ENCODE results near the gene NFIX.
A peak's percentile ranks its signal among the peaks of the same experiment; 100 is the strongest.

The NFIX gene

DNA sequence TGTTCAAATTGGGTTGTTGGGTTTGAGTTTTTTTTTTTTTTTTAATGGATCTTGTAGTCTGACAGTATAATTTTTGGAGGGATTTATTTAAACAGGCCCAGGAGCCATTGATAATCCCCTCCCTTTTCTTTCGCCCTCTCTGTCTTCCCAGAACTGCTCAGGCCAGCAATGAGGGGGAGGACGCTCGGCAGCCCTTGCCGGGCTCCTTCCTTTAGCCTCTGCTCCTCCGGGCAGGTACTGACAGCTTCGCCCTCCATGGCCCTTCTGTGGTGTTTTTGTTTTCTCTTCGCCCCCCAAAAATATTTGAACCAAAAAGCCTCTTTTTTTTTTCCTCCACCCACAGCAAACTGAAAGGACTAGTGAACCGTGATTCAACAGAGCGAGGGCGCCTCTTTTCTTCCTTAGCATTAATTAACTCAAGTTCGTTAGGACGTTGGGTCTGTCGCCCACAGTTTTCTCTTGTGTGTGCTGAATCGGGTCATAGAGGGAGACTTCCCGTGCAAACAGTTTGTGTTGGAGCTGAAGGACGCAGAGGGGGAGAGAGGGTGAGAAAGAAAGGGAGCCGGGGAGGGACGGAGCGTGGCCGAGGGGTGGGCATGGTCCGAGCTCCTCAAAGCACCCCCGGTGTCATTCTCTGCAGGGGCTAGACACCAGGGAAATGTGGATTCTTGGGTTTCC, 21.5 kb downstream of the NFIX start:
- FAIRE-seq = no peak
- no peak for DNase-seq (ENCODE audit: extremely low spot score, insufficient read length, low read depth)

- FAIRE-seq = no peak
- DNase-seq (ENCODE audit: extremely low spot score, insufficient read length, low read depth) = no peak
Observed at GRCh38 chr19:13017306-13018034, 22.2 kb downstream of the NFIX start.

GRCh38 chr19:13018035-13018914, 23.0 kb downstream of the NFIX start:
- DNase-seq (ENCODE audit: extremely low spot score, insufficient read length, low read depth) = no peak
- FAIRE-seq = no peak

GRCh38 chr19:13019332-13019731, 24.1 kb downstream of the NFIX start:
- FAIRE-seq (no peak), DNase-seq (ENCODE audit: extremely low spot score, insufficient read length, low read depth) (no peak)

- no peak for FAIRE-seq
- no peak for DNase-seq (ENCODE audit: extremely low spot score, insufficient read length, low read depth)
Observed at GRCh38 chr19:13020002-13020414, 24.7 kb downstream of the NFIX start.

GRCh38 chr19:13022111-13022858, 27.0 kb downstream of the NFIX start:
- FAIRE-seq (peak; percentile 66), DNase-seq (ENCODE audit: extremely low spot score, insufficient read length, low read depth) (peak; percentile 47)

- FAIRE-seq (peak; percentile 38), DNase-seq (ENCODE audit: extremely low spot score, insufficient read length, low read depth) (no peak)
Observed at GRCh38 chr19:13022859-13023636, 27.8 kb downstream of the NFIX start.

- FAIRE-seq = no peak
Observed at GRCh38 chr19:13023656-13024055, 28.4 kb downstream of the NFIX start.

GRCh38 chr19:13024126-13024950, 29.1 kb downstream of the NFIX start:
- no peak for FAIRE-seq
- no peak for DNase-seq (ENCODE audit: extremely low spot score, insufficient read length, low read depth)

More at GRCh38 chr19:13023656-13024055, 28.4 kb downstream of the NFIX start:
- DNase-seq (ENCODE audit: extremely low spot score, insufficient read length, low read depth) = no peak

GRCh38 chr19:13024951-13025697, 29.8 kb downstream of the NFIX start:
- no peak for FAIRE-seq
- DNase-seq (ENCODE audit: extremely low spot score, insufficient read length, low read depth) = no peak

- FAIRE-seq = no peak
Observed at GRCh38 chr19:13025819-13026456, 30.7 kb downstream of the NFIX start.

DNA sequence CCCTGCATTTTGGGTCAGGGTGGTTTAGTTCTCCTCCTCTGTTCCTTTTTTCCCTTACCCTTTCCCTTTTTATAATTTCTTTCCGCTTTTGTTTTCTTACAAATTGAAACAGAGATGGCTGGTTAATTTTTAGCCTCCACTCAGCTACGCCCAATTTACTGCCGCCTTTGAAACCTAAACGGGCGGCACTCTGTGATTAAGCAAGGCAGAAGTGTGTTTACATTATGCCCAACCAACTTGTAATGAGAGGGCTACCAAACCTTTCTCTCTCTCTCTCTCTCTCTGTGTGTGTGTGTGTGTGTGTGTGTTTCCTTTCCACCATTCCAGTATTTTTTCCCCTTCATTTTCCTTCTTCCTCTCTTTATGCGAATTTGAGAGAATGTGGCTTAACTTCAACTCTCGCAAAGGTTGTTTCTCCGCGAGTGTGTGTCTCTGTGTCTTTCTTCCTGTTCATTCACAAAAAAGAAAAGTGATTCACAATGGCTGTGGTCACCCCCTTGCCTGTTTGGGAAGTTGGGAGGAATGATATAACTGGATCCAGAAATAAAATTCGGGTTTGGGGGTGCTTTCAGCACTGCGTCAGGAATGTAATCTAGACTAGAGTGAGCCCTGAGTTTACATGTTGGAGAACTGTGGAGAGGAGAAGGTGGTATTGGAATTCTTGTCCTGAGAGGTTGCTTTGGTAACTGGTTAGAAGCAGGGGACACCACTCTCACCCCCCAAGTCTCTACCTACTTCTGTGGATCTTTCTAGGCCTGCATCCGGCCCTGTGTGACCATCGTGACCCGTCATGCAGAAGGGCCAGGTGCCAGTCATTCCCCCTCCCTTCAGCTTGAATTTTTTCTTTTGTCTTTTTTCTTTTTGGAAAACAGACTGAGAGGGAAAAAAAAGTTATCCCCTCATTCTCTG, 31.4 kb downstream of the NFIX start:
- no peak for DNase-seq (ENCODE audit: extremely low spot score, insufficient read length, low read depth)
- FAIRE-seq = no peak

More at GRCh38 chr19:13025819-13026456, 30.7 kb downstream of the NFIX start:
- no peak for DNase-seq (ENCODE audit: extremely low spot score, insufficient read length, low read depth)

GRCh38 chr19:13027557-13027956, 32.3 kb downstream of the NFIX start:
- no peak for FAIRE-seq
- no peak for DNase-seq (ENCODE audit: extremely low spot score, insufficient read length, low read depth)

DNA sequence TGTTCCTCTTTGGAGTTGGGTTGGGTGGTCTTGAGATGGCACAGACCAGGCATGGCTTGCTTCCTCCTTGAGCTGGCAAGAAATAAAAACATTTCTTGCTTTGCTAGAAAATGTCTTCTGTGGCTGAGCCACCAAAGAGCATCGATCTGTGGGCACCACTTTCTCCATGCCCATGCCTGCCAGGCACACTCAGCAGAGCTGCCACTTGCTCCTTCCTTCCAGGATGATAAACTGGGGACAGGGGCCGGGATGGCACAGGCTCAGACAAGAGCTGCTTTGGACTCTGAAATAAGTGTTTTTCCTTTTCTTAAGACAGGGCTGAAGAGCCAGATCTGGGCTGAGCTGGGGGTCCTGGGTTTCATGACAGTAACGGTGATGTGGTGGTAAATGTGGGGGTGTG, 32.8 kb downstream of the NFIX start:
- no peak for FAIRE-seq
- no peak for DNase-seq (ENCODE audit: extremely low spot score, insufficient read length, low read depth)

GRCh38 chr19:13029301-13029880, 34.1 kb downstream of the NFIX start:
- DNase-seq (ENCODE audit: extremely low spot score, insufficient read length, low read depth) = no peak
- no peak for FAIRE-seq

- no peak for FAIRE-seq
- no peak for DNase-seq (ENCODE audit: extremely low spot score, insufficient read length, low read depth)
Observed at GRCh38 chr19:13029893-13030292, 34.6 kb downstream of the NFIX start.
